Hematopoietic multipotent progenitor cell treated with erythropoietin and hydrocortisone succinate and interleukin-3 and kit ligand, for 17 days (in vitro differentiated cells): Measurements from ENCODE around the gene C5AR1.
"Not testable (repeated sequence)": the region's sequence is repeated elsewhere in the genome, so short reads cannot be mapped to it uniquely, and the experiment has no call there.

Experiments
- DNase-seq: peaks from one replicate; pipeline ENCODE4 v3.0.0-alpha.2; 2015; ENCODE audit warnings: low spot score

Gene C5AR1

GRCh38 chr19:47365455-47365854 is 55.8 kb downstream of the C5AR1 start:
- not testable (repeated sequence) for DNase-seq

GRCh38 chr19:47370045-47370611 is 60.5 kb downstream of the C5AR1 start:
- DNase-seq: no peak

GRCh38 chr19:47371261-47371660 is 61.6 kb downstream of the C5AR1 start:
- no peak for DNase-seq
